Lower lobe of right lung (tissue), 2 donors: ENCODE results near the gene GPRASP3. TPM values are rescaled to one million over a fixed set of nuclear protein-coding genes. Genes with fewer than 3 reads are reported as not detected.
A peak's percentile ranks its signal among the peaks of the same experiment; 100 is the strongest.

Source experiments
- ATAC-seq, 2 donors: fragments of 200-7000 bp; cut with Tn5 transposase; one replicate each; pipeline ENCODE4 v1.9.1; 2020 to 2022; ENCODE audit warnings: mild to moderate bottlenecking in 2 of 2, moderate library complexity in 2 of 2
- DNase-seq: peaks from one replicate; pipeline ENCODE4 v3.0.0-alpha.2; 2020
- H3K27ac ChIP-seq: fragments of 200-600 bp; one replicate; pipeline ENCODE4 v1.8.0; 2022
- H3K27me3 ChIP-seq: fragments of 200-600 bp; one replicate; pipeline ENCODE4 v1.8.0; 2022; ENCODE audit warnings: low read depth
- H3K36me3 ChIP-seq: fragments of 200-600 bp; one replicate; pipeline ENCODE4 v1.8.0; 2022; ENCODE audit warnings: mild to moderate bottlenecking
- H3K4me1 ChIP-seq: fragments of 200-600 bp; one replicate; pipeline ENCODE4 v1.8.0; 2022
- H3K4me3 ChIP-seq: fragments of 200-600 bp; one replicate; pipeline ENCODE4 v1.8.0; 2022; ENCODE audit warnings: mild to moderate bottlenecking
- H3K9me3 ChIP-seq: fragments of 200-600 bp; one replicate; pipeline ENCODE4 v1.8.0; 2022
- intact Hi-C: fragments of 100-400 bp; cut with DNase I; formaldehyde crosslinking; loops from one replicate; pipeline ENCODE4 v1.11.0; 2022
- total RNA-seq: library from RNA; stranded (reverse); fragmentation: NEBNext Ultra II Directional; extraction: Animal tissue kit (Norgen Biotek cat#: 25700); gene quantifications from one replicate; pipeline ENCODE4 v1.2.1, GENCODE V29; 2021
- TF ChIP-seq, protein P1 (sequence below): fragments of 200-600 bp; IDR thresholded peaks from one replicate; pipeline ENCODE4 v1.8.0; 2022; ENCODE audit warnings: antibody characterized with exemption, mild to moderate bottlenecking
- donor health status: DM: no; HTN: yes; CAD: no; lungs with severe emphysema.

GPRASP3 gene
- total RNA-seq, 1 donor from 2014 or later: 4.5 TPM

DNA sequence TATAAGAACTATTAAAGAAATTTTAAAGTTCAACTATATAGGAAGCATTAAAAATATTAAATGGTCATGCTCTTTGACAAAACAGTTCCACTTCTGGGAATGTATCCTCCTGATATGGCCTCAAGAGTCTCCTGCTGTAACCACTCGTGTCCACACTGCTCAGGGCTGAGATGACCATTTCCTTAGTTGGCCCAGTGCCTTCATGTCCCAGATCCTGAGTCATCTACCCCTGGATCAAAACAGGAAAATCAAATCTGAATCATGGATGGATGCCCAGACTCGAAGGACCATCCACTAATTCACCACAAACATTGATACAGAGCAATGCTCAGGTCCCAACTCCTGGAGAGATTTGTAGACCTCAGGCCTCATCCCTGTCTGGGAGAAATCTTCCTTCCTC lies 44.7 kb downstream of the GPRASP3 start:
- H3K27me3 ChIP-seq: no peaks in the 10 kb centered on the region
- ATAC-seq (no peak), DNase-seq (no peak)
- intact Hi-C loops: no loop called here
- H3K4me1 ChIP-seq: no peaks in the 10 kb centered on the region
- TF ChIP-seq, protein P1, sequence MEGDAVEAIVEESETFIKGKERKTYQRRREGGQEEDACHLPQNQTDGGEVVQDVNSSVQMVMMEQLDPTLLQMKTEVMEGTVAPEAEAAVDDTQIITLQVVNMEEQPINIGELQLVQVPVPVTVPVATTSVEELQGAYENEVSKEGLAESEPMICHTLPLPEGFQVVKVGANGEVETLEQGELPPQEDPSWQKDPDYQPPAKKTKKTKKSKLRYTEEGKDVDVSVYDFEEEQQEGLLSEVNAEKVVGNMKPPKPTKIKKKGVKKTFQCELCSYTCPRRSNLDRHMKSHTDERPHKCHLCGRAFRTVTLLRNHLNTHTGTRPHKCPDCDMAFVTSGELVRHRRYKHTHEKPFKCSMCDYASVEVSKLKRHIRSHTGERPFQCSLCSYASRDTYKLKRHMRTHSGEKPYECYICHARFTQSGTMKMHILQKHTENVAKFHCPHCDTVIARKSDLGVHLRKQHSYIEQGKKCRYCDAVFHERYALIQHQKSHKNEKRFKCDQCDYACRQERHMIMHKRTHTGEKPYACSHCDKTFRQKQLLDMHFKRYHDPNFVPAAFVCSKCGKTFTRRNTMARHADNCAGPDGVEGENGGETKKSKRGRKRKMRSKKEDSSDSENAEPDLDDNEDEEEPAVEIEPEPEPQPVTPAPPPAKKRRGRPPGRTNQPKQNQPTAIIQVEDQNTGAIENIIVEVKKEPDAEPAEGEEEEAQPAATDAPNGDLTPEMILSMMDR: no peak
- no peak overlapping the region for H3K4me3 ChIP-seq
- no peaks in the 10 kb centered on the region for H3K9me3 ChIP-seq
- no peaks in the 10 kb centered on the region for H3K36me3 ChIP-seq
- no peak overlapping the region for H3K27ac ChIP-seq

DNA sequence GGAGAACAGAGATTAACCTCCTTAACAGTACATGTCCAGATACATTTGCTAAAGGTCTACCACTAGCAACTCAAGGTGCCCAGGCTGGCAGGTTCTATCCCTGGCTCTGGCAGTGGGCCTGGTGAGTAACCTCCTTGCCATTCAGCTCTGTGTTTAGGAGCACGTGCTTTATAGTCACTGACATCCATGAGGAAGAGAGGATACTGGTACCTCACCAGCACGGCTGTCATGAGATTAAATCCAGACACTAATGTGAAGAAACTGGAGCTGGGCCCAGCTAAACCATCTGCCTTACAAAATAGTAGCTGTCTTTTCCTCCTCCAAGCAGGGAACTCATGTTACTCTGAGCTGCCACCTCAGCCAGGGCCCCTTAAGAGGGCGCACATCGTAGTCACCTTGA lies 45.3 kb downstream of the GPRASP3 start:
- no peaks in the 10 kb centered on the region for H3K27me3 ChIP-seq
- no peak for DNase-seq
- no peak overlapping the region for H3K4me3 ChIP-seq
- H3K27ac ChIP-seq: no peak overlapping the region
- ATAC-seq: no peak
- no peaks in the 10 kb centered on the region for H3K36me3 ChIP-seq
- TF ChIP-seq, protein P1: no peak
- H3K9me3 ChIP-seq: no peaks in the 10 kb centered on the region
- intact Hi-C loops: no loop called here
- no peaks in the 10 kb centered on the region for H3K4me1 ChIP-seq

DNA sequence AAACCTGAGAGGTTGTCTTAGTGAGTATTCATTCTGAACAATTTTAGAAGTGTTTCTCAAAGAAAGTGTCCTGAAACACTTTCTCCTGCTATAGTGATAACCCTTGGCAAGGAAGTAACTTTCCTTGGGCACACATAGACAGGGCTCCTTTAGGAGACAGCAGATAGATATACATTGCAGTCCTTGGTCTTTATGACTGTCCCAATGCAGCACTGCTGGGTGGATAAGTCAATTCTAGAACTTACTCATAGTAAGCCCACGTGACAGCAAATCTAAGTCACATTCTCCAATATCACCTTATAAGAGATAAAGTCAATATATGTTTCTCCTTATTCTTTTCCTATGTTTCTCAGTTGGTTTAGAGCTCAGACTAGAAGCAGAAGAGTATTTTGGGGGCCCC lies 46.7 kb downstream of the GPRASP3 start:
- Histone ChIP-seq H3K4me3 (no peak overlapping the region), H3K27ac (no peak overlapping the region), H3K4me1 (no peaks in the 10 kb centered on the region), H3K36me3 (no peaks in the 10 kb centered on the region), H3K9me3 (no peaks in the 10 kb centered on the region), H3K27me3 (no peaks in the 10 kb centered on the region)
- ATAC-seq (no peak), DNase-seq (no peak)
- TF ChIP-seq, protein P1: no peak
- intact Hi-C loops: no loop called here

DNA sequence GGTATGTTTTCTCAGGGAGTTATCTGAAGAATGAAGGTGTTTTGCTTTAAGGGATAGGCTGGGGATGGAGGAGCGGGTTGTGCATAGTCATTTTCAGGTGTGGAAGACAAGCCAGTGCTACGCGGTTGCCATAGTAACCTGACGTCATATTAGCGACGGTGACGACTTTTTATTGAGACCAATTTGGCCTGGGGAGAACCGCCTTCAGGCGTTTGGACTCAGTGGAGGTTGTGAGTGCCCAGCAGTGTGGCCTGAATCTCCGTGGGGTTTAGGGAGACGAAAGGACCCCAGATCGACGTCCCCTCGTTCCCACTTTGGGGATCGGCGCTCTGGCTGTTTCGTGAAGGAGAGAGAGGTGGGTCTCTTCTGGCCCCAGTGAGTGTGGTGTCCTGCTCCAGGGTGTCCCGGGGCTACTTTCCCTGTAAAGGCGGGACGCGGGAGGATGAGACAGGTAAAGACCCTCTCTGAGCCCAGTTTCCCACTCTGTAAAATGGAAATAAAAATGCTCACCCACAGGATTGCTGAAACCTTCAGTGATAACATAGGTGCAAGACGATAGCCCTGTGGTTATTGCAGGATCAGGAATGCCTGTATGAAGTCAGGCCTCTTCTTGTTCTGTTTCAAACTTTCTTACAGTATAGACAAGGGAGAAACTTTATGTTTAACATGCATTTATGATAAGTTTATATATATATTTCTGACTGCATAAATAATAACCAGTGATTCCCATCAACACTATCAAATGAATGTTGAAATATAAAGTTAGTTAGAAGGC lies 48.6 kb downstream of the GPRASP3 start:
- no peaks in the 10 kb centered on the region for H3K4me1 ChIP-seq
- H3K27ac ChIP-seq: peak overlapping the region; percentile 71
- peak; percentile 56 for DNase-seq
- intact Hi-C loops: no loop called here
- ATAC-seq: peak; percentile 93 to 95
- H3K27me3 ChIP-seq: no peaks in the 10 kb centered on the region
- H3K36me3 ChIP-seq: no peaks in the 10 kb centered on the region
- H3K9me3 ChIP-seq: no peaks in the 10 kb centered on the region
- TF ChIP-seq, protein P1: no peak
- peak overlapping the region; percentile 63 for H3K4me3 ChIP-seq

Other genes with a start within 250 kb of the GPRASP3 start
- gene TCP11X2, start 248.9 kb upstream of the GPRASP3 start, total RNA-seq: 0.27 TPM
- gene TMSB15A, start 204.0 kb upstream of the GPRASP3 start, total RNA-seq: 1.8 TPM
- gene ARMCX5, start 121.2 kb upstream of the GPRASP3 start, total RNA-seq: 11.3 TPM
- gene GPRASP1, start 69.3 kb upstream of the GPRASP3 start, total RNA-seq: 5.0 TPM
- 7.9 TPM for gene GPRASP2, start 8.3 kb upstream of the GPRASP3 start, total RNA-seq
- 1.6 TPM for gene RAB40AL, start 216.5 kb downstream of the GPRASP3 start, total RNA-seq